ENCODE results near the gene EFL1. TPM values are rescaled to one million over a fixed set of nuclear protein-coding genes. Genes with fewer than 3 reads are reported as not detected.
A peak's percentile ranks its signal among the peaks of the same experiment; 100 is the strongest.

EFL1 gene
- polyA plus RNA-seq, 2 of the 4 experiments (the other 2 are of a cell fraction), result 21.2 to 42.3 TPM

GRCh38 chr15:82138306-82138705 is 124.2 kb downstream of the EFL1 start:
- TF ChIP-seq, protein P1, sequence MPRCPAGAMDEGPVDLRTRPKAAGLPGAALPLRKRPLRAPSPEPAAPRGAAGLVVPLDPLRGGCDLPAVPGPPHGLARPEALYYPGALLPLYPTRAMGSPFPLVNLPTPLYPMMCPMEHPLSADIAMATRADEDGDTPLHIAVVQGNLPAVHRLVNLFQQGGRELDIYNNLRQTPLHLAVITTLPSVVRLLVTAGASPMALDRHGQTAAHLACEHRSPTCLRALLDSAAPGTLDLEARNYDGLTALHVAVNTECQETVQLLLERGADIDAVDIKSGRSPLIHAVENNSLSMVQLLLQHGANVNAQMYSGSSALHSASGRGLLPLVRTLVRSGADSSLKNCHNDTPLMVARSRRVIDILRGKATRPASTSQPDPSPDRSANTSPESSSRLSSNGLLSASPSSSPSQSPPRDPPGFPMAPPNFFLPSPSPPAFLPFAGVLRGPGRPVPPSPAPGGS (IDR thresholded peaks at IDR 0.05), result no peak
- TF ChIP-seq RAD21 (conservative IDR thresholded peaks at IDR 0.05 in 1 of 2, IDR thresholded peaks at IDR 0.05 in 1 of 2), result no peak
- no peak for TF ChIP-seq MAX (IDR thresholded peaks at IDR 0.05)
- TF ChIP-seq TFCP2L1 (CRISPR knock-in tag; IDR thresholded peaks at IDR 0.05), result no peak
- no peak for TF ChIP-seq CHD2 (IDR thresholded peaks at IDR 0.05; ENCODE audit: low read length, partially characterized antibody)
- ChIA-PET POLR2A (no interaction called here), CTCF (interaction anchor here (0.6 to 33.1 kb wide), 6 partner anchors 18 to 728 kb away, joined by 3 to 570 read pairs (median 3); no protein-coding TSS in a partner anchor)
- Histone ChIP-seq H3K4me1 (peaks cover 9% of the 10 kb centered on the region), H3K4me3 (no peak overlapping the region), H3K4me2 (no peak overlapping the region), H3K9me3 (no peaks in the 10 kb centered on the region), H3K27ac (no peak overlapping the region)
- DNase-seq (ENCODE audit: low read depth in 1 of 2, low spot score in 1 of 2) (no peak), FAIRE-seq (no peak), ATAC-seq (no peak)

GRCh38 chr15:82137261-82137660 is 125.3 kb downstream of the EFL1 start:
- no peaks in the 10 kb centered on the region for H3K9me3 ChIP-seq
- POLR2A ChIA-PET, result no interaction called here
- H3K27ac ChIP-seq, result no peak overlapping the region
- no peak for DNase-seq (ENCODE audit: low read depth in 1 of 2, low spot score in 1 of 2)
- TF ChIP-seq ATOH8 (CRISPR knock-in tag; IDR thresholded peaks at IDR 0.05; ENCODE audit: low read depth) (no peak), POLR2A (IDR thresholded peaks at IDR 0.05; ENCODE audit: low read length) (no peak), CBX8 (IDR thresholded peaks at IDR 0.05) (no peak), MYC (IDR thresholded peaks at IDR 0.05; ENCODE audit: borderline replicate concordance, low read length) (no peak), SMC3 (IDR thresholded peaks at IDR 0.05) (no peak), ZFP36 (IDR thresholded peaks at IDR 0.05; ENCODE audit: borderline replicate concordance, partially characterized antibody) (no peak), TP53 (CRISPR knock-in tag; IDR thresholded peaks at IDR 0.05) (no peak), USF2 (IDR thresholded peaks at IDR 0.05) (no peak)
- TF ChIP-seq, protein P2, sequence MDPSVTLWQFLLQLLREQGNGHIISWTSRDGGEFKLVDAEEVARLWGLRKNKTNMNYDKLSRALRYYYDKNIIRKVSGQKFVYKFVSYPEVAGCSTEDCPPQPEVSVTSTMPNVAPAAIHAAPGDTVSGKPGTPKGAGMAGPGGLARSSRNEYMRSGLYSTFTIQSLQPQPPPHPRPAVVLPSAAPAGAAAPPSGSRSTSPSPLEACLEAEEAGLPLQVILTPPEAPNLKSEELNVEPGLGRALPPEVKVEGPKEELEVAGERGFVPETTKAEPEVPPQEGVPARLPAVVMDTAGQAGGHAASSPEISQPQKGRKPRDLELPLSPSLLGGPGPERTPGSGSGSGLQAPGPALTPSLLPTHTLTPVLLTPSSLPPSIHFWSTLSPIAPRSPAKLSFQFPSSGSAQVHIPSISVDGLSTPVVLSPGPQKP (IDR thresholded peaks at IDR 0.05; ENCODE audit: low read depth, low read length), result no peak
- WGBS (ENCODE audit: missing lambda C conversion rate), result 89% methylated on average over 3 of the region's 3 CpGs
- no peak for FAIRE-seq
- CTCF ChIA-PET, result interaction anchor here (1.4 to 33.1 kb wide), 6 partner anchors 14 to 727 kb away, joined by 3 to 570 read pairs (median 4); no protein-coding TSS in a partner anchor
- H3K4me3 ChIP-seq, result no peak overlapping the region
- ATAC-seq, result no peak
- peaks cover 20% of the 10 kb centered on the region for H3K4me1 ChIP-seq
- no peak overlapping the region for H3K4me2 ChIP-seq

DNA sequence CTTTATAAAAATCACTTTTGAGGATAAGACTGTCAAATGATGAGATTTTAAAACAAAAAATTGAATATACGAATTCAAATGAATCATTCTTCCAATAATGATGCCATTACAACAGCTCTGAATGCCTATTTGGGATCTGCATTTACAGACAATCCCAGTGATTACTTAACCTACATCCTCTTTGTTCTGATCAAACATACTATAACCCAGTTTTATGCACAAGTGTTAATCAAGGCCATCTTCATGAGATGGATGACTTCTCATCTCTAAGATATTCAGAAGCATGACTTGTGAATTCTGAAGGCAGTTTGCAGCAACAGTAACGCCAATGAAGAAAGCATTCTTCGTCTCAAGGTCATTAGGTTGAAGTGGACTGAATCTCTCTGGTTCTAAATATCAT is 126.4 kb downstream of the EFL1 start:
- H3K27ac ChIP-seq, result no peak overlapping the region
- DNase-seq (ENCODE audit: low read depth in 1 of 2, low spot score in 1 of 2) (no peak), ATAC-seq (no peak), FAIRE-seq (peak; percentile 7)
- H3K4me1 ChIP-seq, result peaks cover 26% of the 10 kb centered on the region
- no peaks in the 10 kb centered on the region for H3K9me3 ChIP-seq
- whole genome bisulfite sequencing (ENCODE audit: missing lambda C conversion rate), result 87% methylated on average over 3 of the region's 3 CpGs
- no peak overlapping the region for H3K4me2 ChIP-seq
- CTCF ChIA-PET, result interaction anchor here (1.0 to 33.1 kb wide), 9 partner anchors 8 to 1072 kb away, joined by 3 to 570 read pairs (median 4); partner anchors contain the start of gene MEX3B
- H3K4me3 ChIP-seq, result no peak overlapping the region
- TF ChIP-seq RARB (CRISPR knock-in tag; IDR thresholded peaks at IDR 0.05), result no peak
- TF ChIP-seq NFE2L2 (conservative IDR thresholded peaks at IDR 0.05; ENCODE audit: low read length), result no peak
- no peak for TF ChIP-seq CHD2 (IDR thresholded peaks at IDR 0.05; ENCODE audit: low read length, partially characterized antibody)
- no peak for TF ChIP-seq ESRRA (IDR thresholded peaks at IDR 0.05; ENCODE audit: borderline replicate concordance, low read length)
- POLR2A ChIA-PET, result no interaction called here
